Body of pancreas (tissue), 4 donors: ENCODE results near the gene NCK1.

Source experiments
- CTCF ChIP-seq, 7 experiments: fragments of 450-650 bp in 4 of 7; fragments of 200-600 bp in 3 of 7; sonication (generic) in 3 of 7; IDR thresholded peaks; one replicate each; pipeline ENCODE4 v1.5.1; 2016 to 2019; ENCODE audit warnings: antibody characterized with exemption in 7 of 7
- POLR2A ChIP-seq, 3 donors: fragments of 450-650 bp; IDR thresholded peaks; one replicate each; pipeline ENCODE4 v1.6.1; 2016; ENCODE audit warnings: antibody characterized with exemption in 3 of 3, mild to moderate bottlenecking in 2 of 3

GRCh38 chr3:136939489-136939888 lies 77.5 kb downstream of the NCK1 start:
- TF ChIP-seq CTCF (IDR thresholded peaks at IDR 0.05): no peak
- TF ChIP-seq POLR2A (IDR thresholded peaks at IDR 0.05): no peak
